Natural killer cell treated with Interleukin-12 subunit alpha and Interleukin-12 subunit beta and Interleukin-15 and Interleukin-18, amount 100 ng/mL, for 72 hours (primary cell): ENCODE results near the gene MBD3L4. TPM values are rescaled to one million over a fixed set of nuclear protein-coding genes. Genes with fewer than 3 reads are reported as not detected.

Experiments used
- total RNA-seq, 2 donors: library from RNA; stranded (reverse); gene quantifications; one replicate each; pipeline ENCODE4 v1.2.3, GENCODE V29; 2022

Gene MBD3L4
- total RNA-seq, 2 donors from 2014 or later, result not detected

Other genes with a start within 250 kb of the MBD3L4 start
- gene ADGRE1, start 152.6 kb downstream of the MBD3L4 start, total RNA-seq, result 1 to 10 TPM in 1 of 2 donors, under 1 TPM in 1; 1.00 to 2.0 TPM
- not detected for gene MBD3L2B, start 18.7 kb downstream of the MBD3L4 start, total RNA-seq
- not detected for gene MBD3L5, start 9.6 kb downstream of the MBD3L4 start, total RNA-seq
- gene MBD3L2, start 9.1 kb upstream of the MBD3L4 start, total RNA-seq, result not detected
- not detected for gene MBD3L3, start 18.5 kb upstream of the MBD3L4 start, total RNA-seq
- 10 to 100 TPM; 14.0 to 17.3 TPM for gene ZNF557, start 29.5 kb upstream of the MBD3L4 start, total RNA-seq